Prostate gland (tissue), 2 donors: Measurements from ENCODE around the gene PANK3.

Source experiments
- POLR2A ChIP-seq: fragments of 450-650 bp; IDR thresholded peaks from one replicate; pipeline ENCODE4 v1.6.1; 2016; ENCODE audit warnings: antibody characterized with exemption, mild to moderate bottlenecking
- TF ChIP-seq, protein P1 (sequence below), 4 experiments: fragments of 200-600 bp in 2 of 4; fragments of 450-650 bp in 2 of 4; sonication (generic) in 2 of 4; IDR thresholded peaks; 1 replicate in 3 of 4; 2 replicates in 1 of 4; pipeline ENCODE4 v1.5.1; 2016 to 2019; ENCODE audit warnings: antibody characterized with exemption in 4 of 4, mild to moderate bottlenecking in 2 of 4, moderate library complexity in 2 of 4

DNA sequence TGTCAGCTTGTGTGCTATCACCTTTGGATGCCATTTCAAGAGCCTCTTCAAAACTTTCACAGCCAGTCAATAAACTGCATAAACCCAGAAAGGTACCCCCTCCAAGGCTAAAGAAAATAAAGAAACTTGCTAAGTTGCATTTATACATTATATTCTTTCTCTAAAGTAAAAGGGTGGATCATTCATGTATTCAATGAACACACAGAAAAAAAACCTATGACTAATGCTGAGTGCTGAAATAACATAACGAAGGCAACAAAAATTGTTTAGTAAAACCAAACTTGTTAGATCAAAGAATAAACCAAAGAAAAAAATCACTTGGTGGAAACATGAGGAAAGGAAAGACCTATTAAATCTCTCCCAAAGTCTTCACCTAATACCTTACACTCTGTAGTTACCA, 15.2 kb downstream of the PANK3 start:
- TF ChIP-seq, protein P1, sequence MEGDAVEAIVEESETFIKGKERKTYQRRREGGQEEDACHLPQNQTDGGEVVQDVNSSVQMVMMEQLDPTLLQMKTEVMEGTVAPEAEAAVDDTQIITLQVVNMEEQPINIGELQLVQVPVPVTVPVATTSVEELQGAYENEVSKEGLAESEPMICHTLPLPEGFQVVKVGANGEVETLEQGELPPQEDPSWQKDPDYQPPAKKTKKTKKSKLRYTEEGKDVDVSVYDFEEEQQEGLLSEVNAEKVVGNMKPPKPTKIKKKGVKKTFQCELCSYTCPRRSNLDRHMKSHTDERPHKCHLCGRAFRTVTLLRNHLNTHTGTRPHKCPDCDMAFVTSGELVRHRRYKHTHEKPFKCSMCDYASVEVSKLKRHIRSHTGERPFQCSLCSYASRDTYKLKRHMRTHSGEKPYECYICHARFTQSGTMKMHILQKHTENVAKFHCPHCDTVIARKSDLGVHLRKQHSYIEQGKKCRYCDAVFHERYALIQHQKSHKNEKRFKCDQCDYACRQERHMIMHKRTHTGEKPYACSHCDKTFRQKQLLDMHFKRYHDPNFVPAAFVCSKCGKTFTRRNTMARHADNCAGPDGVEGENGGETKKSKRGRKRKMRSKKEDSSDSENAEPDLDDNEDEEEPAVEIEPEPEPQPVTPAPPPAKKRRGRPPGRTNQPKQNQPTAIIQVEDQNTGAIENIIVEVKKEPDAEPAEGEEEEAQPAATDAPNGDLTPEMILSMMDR (IDR thresholded peaks at IDR 0.05) = no peak
- TF ChIP-seq POLR2A = no peak
